CD14-positive monocyte (primary cell): ENCODE measurements around the gene DRC7. TPM values are rescaled to one million over a fixed set of nuclear protein-coding genes. Genes with fewer than 3 reads are reported as not detected.
A peak's percentile ranks its signal among the peaks of the same experiment; 100 is the strongest.

Experiments used
- DNase-seq, 3 donors: peaks; one replicate each; pipeline ENCODE4 v3.0.0-alpha.2; 2011 to 2022
- H2AFZ ChIP-seq: 2 replicates; pipeline ENCODE4 v1.6.0; 2012; ENCODE audit warnings: mild to moderate bottlenecking, low read depth, low read length, inconsistent platforms; ENCODE audit not compliant: insufficient read depth, poor library complexity, severe bottlenecking
- H3K27ac ChIP-seq, 2 donors: 1 replicate in 1 of 2; 2 replicates in 1 of 2; pipeline ENCODE4 v1.5.1; 2012 to 2013; ENCODE audit warnings: low read length in 2 of 2, control low read depth in 1 of 2, inconsistent platforms in 1 of 2, low read depth in 1 of 2, mild to moderate bottlenecking in 1 of 2
- H3K27me3 ChIP-seq, 2 donors: one replicate each; pipeline versions ENCODE4 v1.6.0 to v1.6.1; 2011 to 2013; ENCODE audit warnings: low read length in 2 of 2; ENCODE audit not compliant: control insufficient read depth in 2 of 2, insufficient read depth in 2 of 2
- H3K36me3 ChIP-seq, 2 donors: replicated peaks in 1 of 2; 1 replicate in 1 of 2; 2 replicates in 1 of 2; pipeline versions ENCODE4 v1.5.1 to v1.6.1; 2012 to 2013; ENCODE audit warnings: low read length in 2 of 2, control low read depth in 1 of 2, inconsistent platforms in 1 of 2, mild to moderate bottlenecking in 1 of 2; ENCODE audit not compliant: insufficient read depth in 2 of 2, control insufficient read depth in 1 of 2
- H3K4me1 ChIP-seq, 2 donors: 1 replicate in 1 of 2; 2 replicates in 1 of 2; pipeline versions ENCODE4 v1.5.1 to v1.6.1; 2012 to 2013; ENCODE audit warnings: low read length in 2 of 2, control low read depth in 1 of 2, inconsistent platforms in 1 of 2, mild to moderate bottlenecking in 1 of 2, moderate library complexity in 1 of 2; ENCODE audit not compliant: insufficient read depth in 2 of 2, control insufficient read depth in 1 of 2
- H3K4me2 ChIP-seq: replicated peaks from 2 replicates; pipeline ENCODE3; 2012; ENCODE audit warnings: low read length, moderate library complexity, mild to moderate bottlenecking; ENCODE audit not compliant: poor library complexity, severe bottlenecking; ENCODE audit errors: extremely low read depth
- H3K4me3 ChIP-seq, 3 experiments: fragments of 200-600 bp in 1 of 3; sonication (generic) in 1 of 3; replicated peaks in 1 of 3; 1 replicate in 2 of 3; 2 replicates in 1 of 3; pipeline ENCODE4 v1.5.1; 2011 to 2013; ENCODE audit warnings: low read length in 3 of 3, mild to moderate bottlenecking in 3 of 3, control low read depth in 2 of 3, low read depth in 2 of 3, inconsistent platforms in 1 of 3, moderate library complexity in 1 of 3
- H3K79me2 ChIP-seq: 2 replicates; pipeline ENCODE4 v1.6.0; 2012; ENCODE audit warnings: mild to moderate bottlenecking, control low read depth, inconsistent platforms, low read length, moderate library complexity; ENCODE audit not compliant: insufficient read depth
- H3K9ac ChIP-seq: 2 replicates; pipeline ENCODE4 v1.6.0; 2017; ENCODE audit warnings: low read length, mild to moderate bottlenecking; ENCODE audit not compliant: insufficient read depth, poor library complexity, severe bottlenecking
- H3K9me3 ChIP-seq, 2 donors: replicated peaks in 1 of 2; 1 replicate in 1 of 2; 2 replicates in 1 of 2; pipeline versions ENCODE4 v1.5.1 to v1.6.1; 2012 to 2013; ENCODE audit warnings: low read length in 2 of 2, control low read depth in 1 of 2; ENCODE audit not compliant: control insufficient read depth in 1 of 2, insufficient read depth in 1 of 2
- H4K20me1 ChIP-seq: 2 replicates; pipeline ENCODE4 v1.6.0; 2012; ENCODE audit warnings: mild to moderate bottlenecking, low read length, control low read depth, moderate library complexity; ENCODE audit not compliant: insufficient read depth
- H3K27ac Mint-ChIP-seq, 7 donors: one replicate each; pipeline ENCODE4 v1.8.0; 2020; ENCODE audit warnings: mild to moderate bottlenecking in 7 of 7, mixed read lengths in 7 of 7, moderate library complexity in 6 of 7, inconsistent platforms in 2 of 7
- H3K27me3 Mint-ChIP-seq, 3 donors: one replicate each; pipeline ENCODE4 v1.8.0; 2021 to 2022; ENCODE audit warnings: low read depth in 3 of 3, mild to moderate bottlenecking in 3 of 3, mixed read lengths in 3 of 3, moderate library complexity in 3 of 3, inconsistent platforms in 1 of 3
- H3K36me3 Mint-ChIP-seq, 2 donors: one replicate each; pipeline ENCODE4 v1.8.0; 2020; ENCODE audit warnings: mixed read lengths in 2 of 2, inconsistent platforms in 1 of 2, mild to moderate bottlenecking in 1 of 2
- H3K4me1 Mint-ChIP-seq: one replicate; pipeline ENCODE4 v1.8.0; 2020; ENCODE audit warnings: mild to moderate bottlenecking, mixed read lengths
- H3K4me3 Mint-ChIP-seq, 2 donors: one replicate each; pipeline ENCODE4 v1.8.0; 2020; ENCODE audit warnings: mild to moderate bottlenecking in 2 of 2, mixed read lengths in 2 of 2, moderate library complexity in 1 of 2
- H3K9me3 Mint-ChIP-seq, 7 donors: one replicate each; pipeline ENCODE4 v1.8.0; 2020 to 2022; ENCODE audit warnings: mixed read lengths in 7 of 7, mild to moderate bottlenecking in 6 of 7, moderate library complexity in 6 of 7, inconsistent platforms in 2 of 7
- CTCF ChIP-seq: fragments of 200-600 bp; IDR thresholded peaks from one replicate; pipeline ENCODE4 v1.8.0; 2022; ENCODE audit warnings: antibody characterized with exemption, mild to moderate bottlenecking
- WGBS: methylation state at CpG from one replicate; pipeline ENCODE4 v1.1.5; 2013; ENCODE audit warnings: missing lambda C conversion rate; ENCODE audit not compliant: insufficient coverage; 5-methylcytosine and 5-hydroxymethylcytosine counted together
- intact Hi-C, 2 donors: fragments of 100-400 bp; cut with micrococcal nuclease; formaldehyde crosslinking; loops; one replicate each; pipeline versions ENCODE4 v1.15.0 to v1.15.1; 2023
- polyA plus RNA-seq, 3 donors: library from polyadenylated mRNA; depleted of rRNA in 1 of 3; unstranded in 2 of 3; stranded (reverse) in 1 of 3; fragments of 300-500 nt in 2 of 3; fragments of >200 nt in 1 of 3; fragmentation: Illumina TruSeq in 2 of 3; gene quantifications; 1 replicate in 2 of 3; 2 replicates in 1 of 3; pipeline ENCODE4 v1.2.3, GENCODE V29; 2012 to 2021

DRC7 gene
- polyA plus RNA-seq, 3 donors, result 0.11 to 0.41 TPM; not detected in 1

- Mint-ChIP-seq H3K27me3 (peaks cover 0 to 10% (median 1%) of the 10 kb centered on the region in 3 donors), H3K27ac (peak overlapping the region; percentile 25 to 82 (median 53)), H3K4me3 (peak overlapping the region in 1 of 2 donors; percentile 39), H3K36me3 (no peaks in the 10 kb centered on the region), H3K9me3 (peaks cover 0 to 2% (median 0%) of the 10 kb centered on the region in 7 donors), H3K4me1 (peaks cover 65% of the 10 kb centered on the region)
- peak in 2 of 3 donors; percentile 34 to 58 for DNase-seq
- no peaks in the 10 kb centered on the region for H4K20me1 ChIP-seq
- WGBS, result 22% methylated on average over 2 of the region's 4 CpGs
- no peaks in the 10 kb centered on the region for H3K36me3 ChIP-seq
- no peaks in the 10 kb centered on the region for H3K27me3 ChIP-seq
- no peak overlapping the region for H3K4me3 ChIP-seq
- H3K4me2 ChIP-seq, result peak overlapping the region; percentile 34
- H3K9ac ChIP-seq, result no peak overlapping the region
- H2AFZ ChIP-seq, result no peak overlapping the region
- intact Hi-C loops, result loop anchor here (5.0 kb wide), 3 partner anchors 39 to 44 kb away; no protein-coding TSS in a partner anchor
- TF ChIP-seq CTCF, result no peak
- H3K4me1 ChIP-seq, result peaks cover 57 to 63% of the 10 kb centered on the region in 2 donors
- H3K9me3 ChIP-seq, result no peaks in the 10 kb centered on the region
- H3K27ac ChIP-seq, result peak overlapping the region in 1 of 2 donors; percentile 8
- H3K79me2 ChIP-seq, result no peaks in the 10 kb centered on the region
These were observed 3.7 kb upstream of the DRC7 start for GRCh38 chr16:57690782-57691471.

- no peaks in the 10 kb centered on the region for H4K20me1 ChIP-seq
- H3K79me2 ChIP-seq, result no peaks in the 10 kb centered on the region
- 100% methylated on average over 1 of the region's 2 CpGs for WGBS
- no peaks in the 10 kb centered on the region for H3K36me3 ChIP-seq
- no peaks in the 10 kb centered on the region for H3K9me3 ChIP-seq
- Mint-ChIP-seq H3K36me3 (no peaks in the 10 kb centered on the region), H3K4me3 (no peak overlapping the region), H3K9me3 (peaks cover 0 to 2% (median 0%) of the 10 kb centered on the region in 7 donors), H3K27ac (peak overlapping the region in 2 of 7 donors; percentile 6 to 73), H3K27me3 (peaks cover 0 to 6% (median 1%) of the 10 kb centered on the region in 3 donors), H3K4me1 (peaks cover 55% of the 10 kb centered on the region)
- intact Hi-C loops, result loop anchor here (5.0 kb wide), 3 partner anchors 40 to 45 kb away; no protein-coding TSS in a partner anchor
- peaks cover 45 to 54% of the 10 kb centered on the region in 2 donors for H3K4me1 ChIP-seq
- no peak for TF ChIP-seq CTCF
- H2AFZ ChIP-seq, result no peak overlapping the region
- no peak overlapping the region for H3K27ac ChIP-seq
- H3K4me3 ChIP-seq, result no peak overlapping the region
- DNase-seq, result no peak
- no peak overlapping the region for H3K4me2 ChIP-seq
- H3K9ac ChIP-seq, result no peak overlapping the region
- H3K27me3 ChIP-seq, result no peaks in the 10 kb centered on the region
These were observed 2.0 kb upstream of the DRC7 start for GRCh38 chr16:57692636-57693035.
